SH-SY5Y (cell line): Measurements from ENCODE around the gene CACNA2D1.

Experiments used
- GATA2 ChIP-seq: IDR thresholded peaks from 2 replicates; pipeline ENCODE4 v1.6.1; 2011; ENCODE audit warnings: mild to moderate bottlenecking, low read depth, low read length
- GATA3 ChIP-seq: IDR thresholded peaks from 2 replicates; pipeline ENCODE4 v1.6.1; 2011; ENCODE audit warnings: low read depth, mild to moderate bottlenecking, low read length, moderate library complexity

- TF ChIP-seq GATA2 (no peak), GATA3 (no peak)
These were observed 151.6 kb downstream of the CACNA2D1 start for GRCh38 chr7:82291931-82292330.
